ENCODE data around the gene SP100. TPM values are rescaled to one million over a fixed set of nuclear protein-coding genes. Genes with fewer than 3 reads are reported as not detected.

Gene SP100
- total and polyA plus RNA-seq, 2 of the 8 experiments (the other 6 are each of a cell fraction or from before 2014, with no cell fraction given), result 0.06 to 1.1 TPM

DNA sequence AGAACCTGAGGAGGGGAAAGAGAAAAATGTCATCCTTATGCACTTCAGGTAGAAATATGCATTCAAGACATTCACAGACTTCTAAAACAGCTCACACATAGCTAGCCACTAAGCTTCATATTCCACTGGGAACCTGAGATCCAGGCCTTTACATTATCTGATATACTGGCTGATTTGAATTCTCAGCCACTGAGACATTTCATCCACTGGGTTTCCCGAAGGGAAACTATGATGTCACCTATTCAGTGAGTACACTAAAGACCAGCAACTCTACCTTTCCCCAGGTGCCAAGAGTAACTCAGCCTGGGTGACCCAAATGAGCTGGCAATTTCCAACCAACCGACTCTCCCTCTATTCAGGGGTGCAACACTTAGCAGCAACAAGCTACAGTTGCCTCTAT lies 21.7 kb upstream of the SP100 start:
- FAIRE-seq, result no peak
- POLR2A ChIA-PET (ENCODE audit: partially characterized antibody), result no interaction called here
- H4K8ac ChIP-seq (ENCODE audit: extremely low read depth, insufficient read depth, low read length), result no peak overlapping the region

More for the DNA sequence above, 21.7 kb upstream of the SP100 start:
- Histone ChIP-seq H2BK12ac (ENCODE audit: low read depth, low read length) (no peak overlapping the region), H2BK15ac (ENCODE audit: low read length) (no peak overlapping the region), H4K91ac (replicated peaks; ENCODE audit: insufficient read length, low read length) (no peak overlapping the region), H3K36me3 (ENCODE audit: control insufficient read depth in 2 of 4, insufficient read depth in 4 of 4, low read length in 3 of 4) (no peaks in the 10 kb centered on the region), H3K14ac (ENCODE audit: insufficient read length) (no peak overlapping the region), H2AK5ac (ENCODE audit: low read depth, low read length) (no peak overlapping the region), H3K56ac (replicated peaks; ENCODE audit: insufficient read length, low read depth, low read length) (no peak overlapping the region), H3K9ac (replicated peaks in 1 of 4; ENCODE audit: extremely low read depth in 1 of 4, low read depth in 3 of 4, low read length in 3 of 4) (no peak overlapping the region), H3K4me1 (replicated peaks in 1 of 4; ENCODE audit: control insufficient read depth in 3 of 4, insufficient read depth in 4 of 4, low read length in 3 of 4) (no peaks in the 10 kb centered on the region), H3K79me2 (ENCODE audit: control insufficient read depth in 1 of 2, insufficient read depth in 2 of 2, low read length in 2 of 2) (no peaks in the 10 kb centered on the region), H3K79me1 (ENCODE audit: low read depth, low read length) (no peaks in the 10 kb centered on the region), H3K4ac (replicated peaks; ENCODE audit: insufficient read length, low read depth, low read length) (no peak overlapping the region), H3K27ac (ENCODE audit: low read depth, low read length) (no peak overlapping the region), H4K5ac (ENCODE audit: insufficient read length, low read depth, low read length) (no peak overlapping the region), H3K18ac (ENCODE audit: extremely low read depth, low read length) (no peak overlapping the region), H2AFZ (ENCODE audit: low read length) (no peak overlapping the region), H2BK5ac (ENCODE audit: low read depth, low read length) (no peak overlapping the region), H3K9me3 (ENCODE audit: insufficient read depth in 2 of 2, low read depth in 1 of 2, low read length in 1 of 2) (no peaks in the 10 kb centered on the region), H3K4me3 (ENCODE audit: extremely low read depth in 1 of 4, insufficient read depth in 2 of 4, low read depth in 3 of 4, low read length in 4 of 4) (no peak overlapping the region), H3K4me2 (ENCODE audit: insufficient read depth in 1 of 2, low read depth in 2 of 2, low read length in 2 of 2) (no peak overlapping the region), H3K23ac (ENCODE audit: insufficient read length) (no peak overlapping the region), H2BK20ac (ENCODE audit: low read length) (no peak overlapping the region), H4K20me1 (replicated peaks in 1 of 2; ENCODE audit: control insufficient read depth in 1 of 2, insufficient read depth in 2 of 2, low read length in 2 of 2) (no peaks in the 10 kb centered on the region), H3K23me2 (ENCODE audit: low read depth, low read length) (no peaks in the 10 kb centered on the region), H2BK120ac (replicated peaks; ENCODE audit: low read depth, low read length) (no peak overlapping the region), H3K27me3 (replicated peaks in 1 of 4; ENCODE audit: control insufficient read depth in 3 of 4, extremely low read depth in 1 of 4, insufficient read depth in 3 of 4, low read length in 3 of 4) (no peaks in the 10 kb centered on the region)
- TF ChIP-seq, protein P1, sequence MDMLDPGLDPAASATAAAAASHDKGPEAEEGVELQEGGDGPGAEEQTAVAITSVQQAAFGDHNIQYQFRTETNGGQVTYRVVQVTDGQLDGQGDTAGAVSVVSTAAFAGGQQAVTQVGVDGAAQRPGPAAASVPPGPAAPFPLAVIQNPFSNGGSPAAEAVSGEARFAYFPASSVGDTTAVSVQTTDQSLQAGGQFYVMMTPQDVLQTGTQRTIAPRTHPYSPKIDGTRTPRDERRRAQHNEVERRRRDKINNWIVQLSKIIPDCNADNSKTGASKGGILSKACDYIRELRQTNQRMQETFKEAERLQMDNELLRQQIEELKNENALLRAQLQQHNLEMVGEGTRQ (IDR thresholded peaks at IDR 0.05; ENCODE audit: low read length), result no peak
- TF ChIP-seq HDAC6 (IDR thresholded peaks at IDR 0.05; ENCODE audit: low read depth, low read length), result no peak
- TF ChIP-seq RNF2 (IDR thresholded peaks at IDR 0.05; ENCODE audit: borderline replicate concordance, low read depth, low read length, missing control alignments, poor library complexity, severe bottlenecking), result no peak
- no peak for TF ChIP-seq CBX8 (IDR thresholded peaks at IDR 0.05; ENCODE audit: borderline replicate concordance, low read depth, low read length)
- CTCF ChIA-PET (ENCODE audit: partially characterized antibody), result interaction anchor here (0.6 to 0.7 kb wide), 2 partner anchors 285 to 1349 kb away, joined by 3 to 4 read pairs; no protein-coding TSS in a partner anchor
- 93% methylated on average over 2 of the region's 2 CpGs; no CpG with 5 or more reads in 1 of the 2 experiments for WGBS, 2 experiments (ENCODE audit: extremely low coverage in 1 of 2, insufficient coverage in 1 of 2, insufficient read length in 1 of 2, insufficient replicate concordance in 2 of 2, low coverage in 1 of 2, low lambda C conversion rate in 2 of 2, missing lambda C conversion rate in 1 of 2)
- no peak for DNase-seq (ENCODE audit: low read depth in 1 of 2, low spot score in 2 of 2)
